ENCODE data around the gene GAD2. TPM values are rescaled to one million over a fixed set of nuclear protein-coding genes. Genes with fewer than 3 reads are reported as not detected.

GAD2 gene
- total and polyA plus RNA-seq, 2 experiments from 2014 or later: 0.56 to 0.86 TPM

- Histone ChIP-seq H3F3A (replicated peaks; ENCODE audit: low read depth) (no peaks in the 10 kb centered on the region), H3K79me2 (replicated peaks; ENCODE audit: insufficient read depth) (no peaks in the 10 kb centered on the region), H3K4me3 (no peak overlapping the region), H3K4me1 (ENCODE audit: insufficient read depth) (peaks cover 14% of the 10 kb centered on the region; the same call in 1 of the 2 replicates), H3K27me3 (ENCODE audit: insufficient read depth) (no peaks in the 10 kb centered on the region), H3K27ac (ENCODE audit: low read depth) (no peak overlapping the region), H3K9me2 (ENCODE audit: insufficient read depth) (no peaks in the 10 kb centered on the region), H3K36me3 (ENCODE audit: insufficient read depth) (no peaks in the 10 kb centered on the region), H4K20me1 (replicated peaks; ENCODE audit: insufficient read depth) (no peaks in the 10 kb centered on the region), H2AFZ (no peak overlapping the region), H3K4me2 (no peak overlapping the region)
- Mint-ChIP-seq H3K4me3 (no peak overlapping the region), H3K4me1 (peaks cover 30% of the 10 kb centered on the region), H3K27me3 (ENCODE audit: insufficient read depth, low read depth, poor library complexity) (peaks cover 4% of the 10 kb centered on the region), H3K9me3 (no peaks in the 10 kb centered on the region; the same call in 2 of the 3 replicates), H3K36me3 (ENCODE audit: low read depth) (no peaks in the 10 kb centered on the region), H3K27ac (no peak overlapping the region)
- no peak for ATAC-seq
- no peak for TF ChIP-seq REST (IDR thresholded peaks at IDR 0.05; ENCODE audit: unreplicated experiment)
- no peak for TF ChIP-seq ZNF462 (CRISPR knock-in tag; IDR thresholded peaks at IDR 0.05)
- TF ChIP-seq ZNF114 (CRISPR knock-in tag; IDR thresholded peaks at IDR 0.05): no peak
- TF ChIP-seq EZH2 (IDR thresholded peaks at IDR 0.05; ENCODE audit: low read depth, unreplicated experiment): no peak
- no peak for TF ChIP-seq STAT1 (IDR thresholded peaks at IDR 0.05; ENCODE audit: unreplicated experiment)
- no peak for TF ChIP-seq NANOG (IDR thresholded peaks at IDR 0.05; ENCODE audit: borderline replicate concordance)
- TF ChIP-seq ETS1 (IDR thresholded peaks at IDR 0.05): no peak
- no peak for TF ChIP-seq POLR2AphosphoS5 (IDR thresholded peaks at IDR 0.05; ENCODE audit: low read depth)
- TF ChIP-seq JUNB (IDR thresholded peaks at IDR 0.05; ENCODE audit: unreplicated experiment): no peak
- TF ChIP-seq CTCF (conservative IDR thresholded peaks at IDR 0.05; ENCODE audit: low read depth in 2 of 2): no peak
- no peak for TF ChIP-seq EZH2phosphoT487 (IDR thresholded peaks at IDR 0.05; ENCODE audit: unreplicated experiment)
- no peak for TF ChIP-seq CREB1 (CRISPR knock-in tag; IDR thresholded peaks at IDR 0.05; ENCODE audit: low read depth)
- TF ChIP-seq ZNF331 (CRISPR knock-in tag; IDR thresholded peaks at IDR 0.05; ENCODE audit: low read depth): no peak
- DNase-seq (ENCODE audit: low spot score): no peak
These were observed 42.7 kb upstream of the GAD2 start for GRCh38 chr10:26173837-26174236.

Measured in GM23338 (cell line).